HepG2 (cell line): ENCODE measurements around the gene RPL38. TPM values are rescaled to one million over a fixed set of nuclear protein-coding genes. Genes with fewer than 3 reads are reported as not detected.

ENCODE experiments used
- ATF7-NPFF ChIP-seq: sonication (generic); formaldehyde crosslinking; IDR thresholded peaks from 2 replicates; pipeline ENCODE4 v1.8.1; 2023; ENCODE audit warnings: mild to moderate bottlenecking, low read depth, missing genetic modification reagents, moderate library complexity
- CENPT ChIP-seq: sonication (generic); formaldehyde crosslinking; IDR thresholded peaks from 2 replicates; pipeline ENCODE4 v1.8.0; 2022; ENCODE audit warnings: low read depth, mild to moderate bottlenecking, moderate library complexity, missing genetic modification reagents
- ELF3 ChIP-seq: IDR thresholded peaks from 2 replicates; pipeline ENCODE4 v1.6.1; 2016; ENCODE audit warnings: missing genetic modification reagents, missing compliant biosample characterization
- FOSL2 ChIP-seq: sonication (generic); formaldehyde crosslinking; IDR thresholded peaks from 2 replicates; pipeline ENCODE4 v1.4.0; 2020; ENCODE audit warnings: missing genetic modification reagents
- GATAD1 ChIP-seq: IDR thresholded peaks from 2 replicates; pipeline ENCODE4 v1.6.1; 2016; ENCODE audit warnings: missing genetic modification reagents, missing compliant biosample characterization
- HOXA7 ChIP-seq: sonication (generic); formaldehyde crosslinking; IDR thresholded peaks from 2 replicates; pipeline ENCODE4 v1.8.1; 2022; ENCODE audit warnings: mild to moderate bottlenecking, missing genetic modification reagents, moderate library complexity
- JUND ChIP-seq: sonication (generic); formaldehyde crosslinking; IDR thresholded peaks from 2 replicates; pipeline ENCODE4 v1.8.0; 2022; ENCODE audit warnings: mild to moderate bottlenecking, missing genetic modification reagents
- KLF6 ChIP-seq: IDR thresholded peaks from 2 replicates; pipeline ENCODE4 v1.8.0; 2016; ENCODE audit warnings: missing biosample characterization, missing genetic modification reagents
- PHF5A ChIP-seq: IDR thresholded peaks from one replicate; pipeline ENCODE4 v1.6.1; 2018; ENCODE audit warnings: low read depth, missing genetic modification reagents; ENCODE audit not compliant: unreplicated experiment
- SIX1 ChIP-seq: sonication (generic); formaldehyde crosslinking; IDR thresholded peaks from 2 replicates; pipeline ENCODE4 v1.4.0; 2020; ENCODE audit warnings: missing genetic modification reagents, borderline replicate concordance
- TARDBP ChIP-seq: sonication (generic); formaldehyde crosslinking; IDR thresholded peaks from 2 replicates; pipeline ENCODE4 v1.8.0; 2022; ENCODE audit warnings: mild to moderate bottlenecking, missing genetic modification reagents
- TFDP2 ChIP-seq: sonication (generic); formaldehyde crosslinking; IDR thresholded peaks from 2 replicates; pipeline ENCODE4 v1.4.0; 2020; ENCODE audit warnings: missing genetic modification reagents
- ZNF230 ChIP-seq: sonication (generic); formaldehyde crosslinking; IDR thresholded peaks from 2 replicates; pipeline ENCODE4 v1.4.0; 2020; ENCODE audit warnings: mild to moderate bottlenecking, missing genetic modification reagents
- ZNF501 ChIP-seq: sonication (generic); formaldehyde crosslinking; IDR thresholded peaks from 2 replicates; pipeline ENCODE4 v1.5.1; 2020; ENCODE audit warnings: mild to moderate bottlenecking, moderate library complexity, missing genetic modification reagents
- ZNF7 ChIP-seq: IDR thresholded peaks from 2 replicates; pipeline ENCODE4 v1.6.1; 2016; ENCODE audit warnings: missing biosample characterization, missing genetic modification reagents
- ZNF792 ChIP-seq: IDR thresholded peaks from 2 replicates; pipeline ENCODE4 v1.6.1; 2016
- ZZZ3 ChIP-seq: sonication (generic); formaldehyde crosslinking; IDR thresholded peaks from 2 replicates; pipeline ENCODE4 v1.4.0; 2020; ENCODE audit warnings: missing genetic modification reagents, mild to moderate bottlenecking, borderline replicate concordance
- polyA plus RNA-seq, 8 experiments: library from polyadenylated mRNA; depleted of rRNA in 3 of 8; stranded (reverse) in 7 of 8; unstranded in 1 of 8; fragments of >200 nt; fragmentation: Illumina TruSeq in 4 of 8; extraction: Trizol in 4 of 8; gene quantifications; 2 replicates each; pipeline versions ENCODE4 v1.2.1 to v1.2.3, GENCODE V29; 2011 to 2016; ENCODE audit warnings: low read depth in 4 of 8, missing spikeins in 1 of 8, mixed read lengths in 1 of 8; ENCODE audit not compliant: insufficient read depth in 1 of 8
- total RNA-seq, 5 experiments: library from RNA; depleted of rRNA; stranded (reverse); fragments of >200 nt; fragmentation: Illumina TruSeq; extraction: Trizol; gene quantifications; 2 replicates each; pipeline ENCODE4 v1.2.3, GENCODE V29; 2016; ENCODE audit warnings: low read depth in 1 of 5
- TF ChIP-seq, protein P1 (sequence below): IDR thresholded peaks from 2 replicates; pipeline ENCODE4 v1.6.1; 2016; ENCODE audit warnings: mild to moderate bottlenecking, missing biosample characterization, missing genetic modification reagents
- TF ChIP-seq, protein P2 (sequence below): sonication (generic); formaldehyde crosslinking; conservative IDR thresholded peaks from 2 replicates; pipeline ENCODE4 v1.8.0; 2022; ENCODE audit warnings: missing genetic modification reagents
- TF ChIP-seq, protein P3 (sequence below): sonication (generic); formaldehyde crosslinking; IDR thresholded peaks from 2 replicates; pipeline ENCODE4 v1.4.0; 2020; ENCODE audit warnings: missing genetic modification reagents
- TF ChIP-seq, protein P4 (sequence below): sonication (generic); formaldehyde crosslinking; IDR thresholded peaks from 2 replicates; pipeline ENCODE4 v1.4.0; 2020; ENCODE audit warnings: missing genetic modification reagents, borderline replicate concordance
- TF ChIP-seq, protein P5 (sequence below): sonication (generic); formaldehyde crosslinking; IDR thresholded peaks from 2 replicates; pipeline ENCODE4 v1.4.0; 2020; ENCODE audit warnings: missing genetic modification reagents, borderline replicate concordance

The RPL38 gene
- total and polyA plus RNA-seq, 2 of the 13 experiments (the other 11 are each of a cell fraction or from before 2014, with no cell fraction given): 2,370 to 2,372 TPM

DNA sequence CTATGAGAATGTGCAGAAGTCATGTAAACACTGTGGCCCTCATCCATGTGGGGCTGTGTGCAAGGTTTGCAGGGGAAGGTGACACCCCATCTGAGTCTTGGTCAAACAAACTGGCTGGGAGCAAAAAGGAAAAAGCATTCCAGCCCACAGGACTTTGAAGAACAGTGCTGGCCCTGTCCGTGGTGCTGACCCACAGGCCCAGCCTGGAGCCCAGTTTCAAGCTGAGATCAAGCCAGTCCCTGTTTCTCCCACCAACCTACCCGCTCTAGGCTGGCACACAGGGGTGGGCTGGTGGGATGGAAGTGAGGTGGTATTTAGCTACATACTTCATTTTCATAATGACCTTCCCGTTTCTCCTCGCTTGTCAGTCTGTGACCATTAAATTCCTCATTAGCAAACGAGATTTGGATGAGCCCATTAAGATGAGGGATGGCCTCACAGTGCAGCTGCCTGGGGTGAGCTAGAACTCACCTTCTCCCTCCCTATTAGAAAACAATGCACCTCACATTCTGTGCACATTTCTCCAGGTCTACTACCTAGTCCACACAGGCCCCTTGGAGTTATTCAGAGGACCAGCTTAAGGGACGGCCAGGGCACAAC, 12.6 kb upstream of the RPL38 start (continued):
- TF ChIP-seq FOSL2 (CRISPR knock-in tag) (peak; percentile 50), ATF7-NPFF (CRISPR knock-in tag) (no peak), TARDBP (CRISPR knock-in tag) (no peak), ZNF792 (CRISPR knock-in tag) (peak; percentile 67; the same call in 1 of the 2 replicates), SIX1 (CRISPR knock-in tag) (no peak), ZNF7 (CRISPR knock-in tag) (peak; percentile 7; the same call in 1 of the 2 replicates), KLF6 (CRISPR knock-in tag) (peak; percentile 60; the same call in 1 of the 2 replicates), ELF3 (peak; percentile 35; the same call in 1 of the 2 replicates), ZZZ3 (CRISPR knock-in tag) (no peak), JUND (CRISPR knock-in tag) (no peak), TFDP2 (CRISPR knock-in tag) (no peak), PHF5A (CRISPR knock-in tag) (no peak), HOXA7 (CRISPR knock-in tag) (no peak), ZNF501 (CRISPR knock-in tag) (no peak), CENPT (no peak), ZNF230 (CRISPR knock-in tag) (no peak), GATAD1 (CRISPR knock-in tag) (no peak)
- TF ChIP-seq, protein P1, sequence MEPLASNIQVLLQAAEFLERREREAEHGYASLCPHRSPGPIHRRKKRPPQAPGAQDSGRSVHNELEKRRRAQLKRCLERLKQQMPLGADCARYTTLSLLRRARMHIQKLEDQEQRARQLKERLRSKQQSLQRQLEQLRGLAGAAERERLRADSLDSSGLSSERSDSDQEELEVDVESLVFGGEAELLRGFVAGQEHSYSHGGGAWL (CRISPR knock-in tag): peak; percentile 79; the same call in 1 of the 2 replicates
- TF ChIP-seq, protein P2, sequence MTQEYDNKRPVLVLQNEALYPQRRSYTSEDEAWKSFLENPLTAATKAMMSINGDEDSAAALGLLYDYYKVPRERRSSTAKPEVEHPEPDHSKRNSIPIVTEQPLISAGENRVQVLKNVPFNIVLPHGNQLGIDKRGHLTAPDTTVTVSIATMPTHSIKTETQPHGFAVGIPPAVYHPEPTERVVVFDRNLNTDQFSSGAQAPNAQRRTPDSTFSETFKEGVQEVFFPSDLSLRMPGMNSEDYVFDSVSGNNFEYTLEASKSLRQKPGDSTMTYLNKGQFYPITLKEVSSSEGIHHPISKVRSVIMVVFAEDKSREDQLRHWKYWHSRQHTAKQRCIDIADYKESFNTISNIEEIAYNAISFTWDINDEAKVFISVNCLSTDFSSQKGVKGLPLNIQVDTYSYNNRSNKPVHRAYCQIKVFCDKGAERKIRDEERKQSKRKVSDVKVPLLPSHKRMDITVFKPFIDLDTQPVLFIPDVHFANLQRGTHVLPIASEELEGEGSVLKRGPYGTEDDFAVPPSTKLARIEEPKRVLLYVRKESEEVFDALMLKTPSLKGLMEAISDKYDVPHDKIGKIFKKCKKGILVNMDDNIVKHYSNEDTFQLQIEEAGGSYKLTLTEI (CRISPR knock-in tag): no peak
- TF ChIP-seq, protein P3, sequence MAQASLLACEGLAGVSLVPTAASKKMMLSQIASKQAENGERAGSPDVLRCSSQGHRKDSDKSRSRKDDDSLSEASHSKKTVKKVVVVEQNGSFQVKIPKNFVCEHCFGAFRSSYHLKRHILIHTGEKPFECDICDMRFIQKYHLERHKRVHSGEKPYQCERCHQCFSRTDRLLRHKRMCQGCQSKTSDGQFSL: no peak
- TF ChIP-seq, protein P4, sequence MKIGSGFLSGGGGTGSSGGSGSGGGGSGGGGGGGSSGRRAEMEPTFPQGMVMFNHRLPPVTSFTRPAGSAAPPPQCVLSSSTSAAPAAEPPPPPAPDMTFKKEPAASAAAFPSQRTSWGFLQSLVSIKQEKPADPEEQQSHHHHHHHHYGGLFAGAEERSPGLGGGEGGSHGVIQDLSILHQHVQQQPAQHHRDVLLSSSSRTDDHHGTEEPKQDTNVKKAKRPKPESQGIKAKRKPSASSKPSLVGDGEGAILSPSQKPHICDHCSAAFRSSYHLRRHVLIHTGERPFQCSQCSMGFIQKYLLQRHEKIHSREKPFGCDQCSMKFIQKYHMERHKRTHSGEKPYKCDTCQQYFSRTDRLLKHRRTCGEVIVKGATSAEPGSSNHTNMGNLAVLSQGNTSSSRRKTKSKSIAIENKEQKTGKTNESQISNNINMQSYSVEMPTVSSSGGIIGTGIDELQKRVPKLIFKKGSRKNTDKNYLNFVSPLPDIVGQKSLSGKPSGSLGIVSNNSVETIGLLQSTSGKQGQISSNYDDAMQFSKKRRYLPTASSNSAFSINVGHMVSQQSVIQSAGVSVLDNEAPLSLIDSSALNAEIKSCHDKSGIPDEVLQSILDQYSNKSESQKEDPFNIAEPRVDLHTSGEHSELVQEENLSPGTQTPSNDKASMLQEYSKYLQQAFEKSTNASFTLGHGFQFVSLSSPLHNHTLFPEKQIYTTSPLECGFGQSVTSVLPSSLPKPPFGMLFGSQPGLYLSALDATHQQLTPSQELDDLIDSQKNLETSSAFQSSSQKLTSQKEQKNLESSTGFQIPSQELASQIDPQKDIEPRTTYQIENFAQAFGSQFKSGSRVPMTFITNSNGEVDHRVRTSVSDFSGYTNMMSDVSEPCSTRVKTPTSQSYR: peak; percentile 59; the same call in 1 of the 2 replicates
- TF ChIP-seq, protein P5, sequence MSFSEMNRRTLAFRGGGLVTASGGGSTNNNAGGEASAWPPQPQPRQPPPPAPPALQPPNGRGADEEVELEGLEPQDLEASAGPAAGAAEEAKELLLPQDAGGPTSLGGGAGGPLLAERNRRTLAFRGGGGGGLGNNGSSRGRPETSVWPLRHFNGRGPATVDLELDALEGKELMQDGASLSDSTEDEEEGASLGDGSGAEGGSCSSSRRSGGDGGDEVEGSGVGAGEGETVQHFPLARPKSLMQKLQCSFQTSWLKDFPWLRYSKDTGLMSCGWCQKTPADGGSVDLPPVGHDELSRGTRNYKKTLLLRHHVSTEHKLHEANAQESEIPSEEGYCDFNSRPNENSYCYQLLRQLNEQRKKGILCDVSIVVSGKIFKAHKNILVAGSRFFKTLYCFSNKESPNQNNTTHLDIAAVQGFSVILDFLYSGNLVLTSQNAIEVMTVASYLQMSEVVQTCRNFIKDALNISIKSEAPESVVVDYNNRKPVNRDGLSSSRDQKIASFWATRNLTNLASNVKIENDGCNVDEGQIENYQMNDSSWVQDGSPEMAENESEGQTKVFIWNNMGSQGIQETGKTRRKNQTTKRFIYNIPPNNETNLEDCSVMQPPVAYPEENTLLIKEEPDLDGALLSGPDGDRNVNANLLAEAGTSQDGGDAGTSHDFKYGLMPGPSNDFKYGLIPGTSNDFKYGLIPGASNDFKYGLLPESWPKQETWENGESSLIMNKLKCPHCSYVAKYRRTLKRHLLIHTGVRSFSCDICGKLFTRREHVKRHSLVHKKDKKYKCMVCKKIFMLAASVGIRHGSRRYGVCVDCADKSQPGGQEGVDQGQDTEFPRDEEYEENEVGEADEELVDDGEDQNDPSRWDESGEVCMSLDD (CRISPR knock-in tag): no peak
